Fibroblast of lung (primary cell): ENCODE data around the gene HSD3B1. TPM values are rescaled to one million over a fixed set of nuclear protein-coding genes. Genes with fewer than 3 reads are reported as not detected.

Experiments used
- DNase-seq, 2 donors: peaks; one replicate each; pipeline versions ENCODE4 v3.0.0 to v3.0.0-alpha.2; 2010; ENCODE audit warnings: low read depth in 2 of 2
- H2AFZ ChIP-seq: 2 replicates; pipeline ENCODE4 v1.5.1; 2012; ENCODE audit warnings: low read length, control low read depth, inconsistent platforms
- H3K27ac ChIP-seq: 2 replicates; pipeline ENCODE4 v1.5.1; 2011; ENCODE audit warnings: low read length, control low read depth; ENCODE audit not compliant: insufficient read depth
- H3K27me3 ChIP-seq: 2 replicates; pipeline ENCODE4 v1.5.1; 2011; ENCODE audit warnings: mild to moderate bottlenecking, low read length; ENCODE audit not compliant: control insufficient read depth, insufficient read depth
- H3K36me3 ChIP-seq: 2 replicates; pipeline ENCODE4 v1.5.1; 2011; ENCODE audit warnings: low read length; ENCODE audit not compliant: control insufficient read depth, insufficient read depth
- H3K4me1 ChIP-seq: 2 replicates; pipeline ENCODE4 v1.5.1; 2011; ENCODE audit warnings: low read length; ENCODE audit not compliant: control insufficient read depth, insufficient read depth; ENCODE audit errors: extremely low read depth
- H3K4me2 ChIP-seq: 2 replicates; pipeline ENCODE4 v1.5.1; 2011; ENCODE audit warnings: low read length, control low read depth; ENCODE audit not compliant: insufficient read depth; ENCODE audit errors: extremely low read depth
- H3K4me3 ChIP-seq, 4 experiments: fragments of 200-600 bp in 1 of 4; sonication (generic) in 1 of 4; replicated peaks in 1 of 4; 2 replicates each; pipeline ENCODE4 v1.5.1; 2011 to 2016; ENCODE audit warnings: low read length in 4 of 4, low read depth in 3 of 4, mild to moderate bottlenecking in 3 of 4, control low read depth in 2 of 4, inconsistent platforms in 1 of 4, mixed read lengths in 1 of 4; ENCODE audit not compliant: insufficient read depth in 1 of 4; ENCODE audit errors: control extremely low read depth in 1 of 4
- H3K79me2 ChIP-seq: 2 replicates; pipeline ENCODE4 v1.5.1; 2012; ENCODE audit warnings: mild to moderate bottlenecking, low read length, inconsistent platforms; ENCODE audit not compliant: control insufficient read depth, insufficient read depth
- H3K9ac ChIP-seq: 2 replicates; pipeline ENCODE4 v1.5.1; 2011; ENCODE audit warnings: mild to moderate bottlenecking, low read length, control low read depth; ENCODE audit not compliant: insufficient read depth
- H3K9me3 ChIP-seq: 2 replicates; pipeline ENCODE4 v1.5.1; 2012; ENCODE audit warnings: low read depth, low read length; ENCODE audit not compliant: control insufficient read depth, insufficient read depth
- H4K20me1 ChIP-seq: 2 replicates; pipeline ENCODE4 v1.5.1; 2011; ENCODE audit warnings: low read length; ENCODE audit not compliant: control insufficient read depth, insufficient read depth; ENCODE audit errors: extremely low read depth
- CTCF ChIP-seq, 2 donors: IDR thresholded peaks in 1 of 2; conservative IDR thresholded peaks in 1 of 2; 1 replicate in 1 of 2; 2 replicates in 1 of 2; pipeline ENCODE4 v1.5.1; 2011 to 2012; ENCODE audit warnings: low read length in 2 of 2, control low read depth in 1 of 2, inconsistent platforms in 1 of 2, low read depth in 1 of 2, mild to moderate bottlenecking in 1 of 2
- EZH2 ChIP-seq: IDR thresholded peaks from 2 replicates; pipeline ENCODE4 v1.5.1; 2012; ENCODE audit warnings: low read length, control low read depth, mild to moderate bottlenecking; ENCODE audit errors: missing control alignments
- polyA plus RNA-seq, 2 donors: library from polyadenylated mRNA; depleted of rRNA in 1 of 2; stranded (reverse) in 1 of 2; unstranded in 1 of 2; fragments of >200 nt; gene quantifications; 2 replicates each; pipeline ENCODE4 v1.2.1, GENCODE V29; 2011 to 2012; ENCODE audit warnings: missing spikeins in 1 of 2
- total RNA-seq: library from RNA; depleted of rRNA; stranded (reverse); fragments of >200 nt; gene quantifications from 2 replicates; pipeline ENCODE4 v1.2.1, GENCODE V29; 2014

HSD3B1 gene
- total and polyA plus RNA-seq, 2 donors (not counting 1 experiment from before 2014, with no cell fraction given) = not detected

- TF ChIP-seq CTCF (conservative IDR thresholded peaks at IDR 0.05 in 1 of 2, IDR thresholded peaks at IDR 0.05 in 1 of 2; ENCODE audit: low read depth in 1 of 2, low read length in 2 of 2) = no peak
- TF ChIP-seq EZH2 = no peak
Measured at GRCh38 chr1:119537966-119538365, 31.0 kb downstream of the HSD3B1 start.

GRCh38 chr1:119539636-119540035 lies 32.6 kb downstream of the HSD3B1 start:
- no peaks in the 10 kb centered on the region for H4K20me1 ChIP-seq
- H3K36me3 ChIP-seq = no peaks in the 10 kb centered on the region
- H3K4me1 ChIP-seq = no peaks in the 10 kb centered on the region
- no peaks in the 10 kb centered on the region for H3K9me3 ChIP-seq
- H3K4me2 ChIP-seq = no peak overlapping the region
- H3K4me3 ChIP-seq = no peak overlapping the region
- no peak overlapping the region for H3K27ac ChIP-seq
- H3K79me2 ChIP-seq = no peaks in the 10 kb centered on the region
- TF ChIP-seq EZH2 = no peak
- TF ChIP-seq CTCF (conservative IDR thresholded peaks at IDR 0.05 in 1 of 2, IDR thresholded peaks at IDR 0.05 in 1 of 2; ENCODE audit: low read depth in 1 of 2, low read length in 2 of 2) = no peak
- no peak overlapping the region for H2AFZ ChIP-seq
- no peak overlapping the region for H3K9ac ChIP-seq
- no peak for DNase-seq
- no peaks in the 10 kb centered on the region for H3K27me3 ChIP-seq

More at GRCh38 chr1:119537966-119538365, 31.0 kb downstream of the HSD3B1 start:
- H3K79me2 ChIP-seq = no peaks in the 10 kb centered on the region
- no peak overlapping the region for H2AFZ ChIP-seq
- H3K27ac ChIP-seq = no peak overlapping the region
- DNase-seq = no peak
- H4K20me1 ChIP-seq = no peaks in the 10 kb centered on the region
- H3K4me1 ChIP-seq = no peaks in the 10 kb centered on the region
- H3K27me3 ChIP-seq = no peaks in the 10 kb centered on the region
- no peaks in the 10 kb centered on the region for H3K36me3 ChIP-seq
- no peaks in the 10 kb centered on the region for H3K9me3 ChIP-seq
- H3K4me2 ChIP-seq = no peak overlapping the region
- no peak overlapping the region for H3K4me3 ChIP-seq
- H3K9ac ChIP-seq = no peak overlapping the region

- Histone ChIP-seq H3K4me1 (no peaks in the 10 kb centered on the region), H3K4me2 (no peak overlapping the region), H3K27ac (no peak overlapping the region), H2AFZ (no peak overlapping the region), H3K9me3 (no peaks in the 10 kb centered on the region), H3K27me3 (no peaks in the 10 kb centered on the region), H3K36me3 (no peaks in the 10 kb centered on the region), H3K4me3 (no peak overlapping the region), H3K9ac (no peak overlapping the region), H4K20me1 (no peaks in the 10 kb centered on the region), H3K79me2 (no peaks in the 10 kb centered on the region)
- TF ChIP-seq CTCF (conservative IDR thresholded peaks at IDR 0.05 in 1 of 2, IDR thresholded peaks at IDR 0.05 in 1 of 2; ENCODE audit: low read depth in 1 of 2, low read length in 2 of 2) (no peak), EZH2 (no peak)
- no peak for DNase-seq
Measured at GRCh38 chr1:119541389-119541788, 34.4 kb downstream of the HSD3B1 start.
